ENCODE data around the gene STK10.

- TF ChIP-seq ZBTB7A (IDR thresholded peaks at IDR 0.05; ENCODE audit: low read depth): no peak
- TF ChIP-seq TAF1 (IDR thresholded peaks at IDR 0.05; ENCODE audit: low read depth): no peak
- TF ChIP-seq YY1 (IDR thresholded peaks at IDR 0.05; ENCODE audit: low read depth): no peak
- TF ChIP-seq REST (IDR thresholded peaks at IDR 0.05; ENCODE audit: low read depth): no peak
- TF ChIP-seq RAD21 (IDR thresholded peaks at IDR 0.05; ENCODE audit: low read depth): no peak
- TF ChIP-seq EP300 (IDR thresholded peaks at IDR 0.05; ENCODE audit: borderline replicate concordance): no peak
Observed at GRCh38 chr5:172110921-172111851, 76.8 kb downstream of the STK10 start.

Data from Ishikawa (cell line).